ENCODE data around the gene RHBDD3. TPM values are rescaled to one million over a fixed set of nuclear protein-coding genes. Genes with fewer than 3 reads are reported as not detected.

Gene RHBDD3
- total RNA-seq, 1 donor from 2014 or later: 64.9 TPM

DNA sequence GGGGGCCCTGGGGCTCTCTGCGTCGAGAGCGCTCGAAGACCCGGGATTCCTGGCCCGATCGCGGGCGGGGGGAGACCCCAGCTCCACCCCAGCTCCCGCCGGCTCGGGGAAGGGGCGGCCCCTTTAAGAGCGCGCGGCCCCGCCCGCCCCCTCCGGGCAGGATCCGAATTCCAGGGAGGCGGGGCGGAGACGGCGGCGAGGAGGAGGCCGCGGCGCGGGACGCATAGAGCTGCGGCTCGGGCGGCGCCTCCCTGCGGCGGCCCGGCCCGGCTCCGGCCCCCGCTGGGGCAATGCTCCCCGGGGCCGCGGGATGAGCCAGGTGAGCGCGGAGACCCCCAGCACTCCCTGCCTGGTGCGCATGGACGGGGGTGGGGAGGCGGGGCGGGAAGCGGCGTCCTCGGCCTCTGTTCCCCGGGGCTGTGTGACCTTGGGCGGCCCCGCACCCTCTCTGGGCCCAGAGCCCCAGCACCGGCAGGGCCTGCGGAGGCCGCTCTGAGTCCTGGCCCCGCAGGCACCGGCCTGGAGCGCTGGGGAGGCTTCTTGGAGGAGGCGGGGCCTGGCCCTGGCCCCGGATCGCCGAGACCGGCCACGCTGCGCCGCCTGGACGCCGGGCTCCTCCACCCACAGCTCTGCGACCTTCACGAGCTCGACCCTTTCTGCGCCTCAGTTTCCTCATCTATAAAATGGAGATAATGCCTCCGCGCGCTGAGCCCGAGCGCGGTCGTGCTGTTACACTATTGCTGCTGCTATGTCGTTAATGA, 39.2 kb upstream of the RHBDD3 start:
- no peaks in the 10 kb centered on the region for H3K9me3 Mint-ChIP-seq
- TF ChIP-seq, protein P1, sequence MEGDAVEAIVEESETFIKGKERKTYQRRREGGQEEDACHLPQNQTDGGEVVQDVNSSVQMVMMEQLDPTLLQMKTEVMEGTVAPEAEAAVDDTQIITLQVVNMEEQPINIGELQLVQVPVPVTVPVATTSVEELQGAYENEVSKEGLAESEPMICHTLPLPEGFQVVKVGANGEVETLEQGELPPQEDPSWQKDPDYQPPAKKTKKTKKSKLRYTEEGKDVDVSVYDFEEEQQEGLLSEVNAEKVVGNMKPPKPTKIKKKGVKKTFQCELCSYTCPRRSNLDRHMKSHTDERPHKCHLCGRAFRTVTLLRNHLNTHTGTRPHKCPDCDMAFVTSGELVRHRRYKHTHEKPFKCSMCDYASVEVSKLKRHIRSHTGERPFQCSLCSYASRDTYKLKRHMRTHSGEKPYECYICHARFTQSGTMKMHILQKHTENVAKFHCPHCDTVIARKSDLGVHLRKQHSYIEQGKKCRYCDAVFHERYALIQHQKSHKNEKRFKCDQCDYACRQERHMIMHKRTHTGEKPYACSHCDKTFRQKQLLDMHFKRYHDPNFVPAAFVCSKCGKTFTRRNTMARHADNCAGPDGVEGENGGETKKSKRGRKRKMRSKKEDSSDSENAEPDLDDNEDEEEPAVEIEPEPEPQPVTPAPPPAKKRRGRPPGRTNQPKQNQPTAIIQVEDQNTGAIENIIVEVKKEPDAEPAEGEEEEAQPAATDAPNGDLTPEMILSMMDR (conservative IDR thresholded peaks at IDR 0.05): peak; percentile 11
- H3K4me3 Mint-ChIP-seq: peak overlapping the region; percentile 90
- peaks cover 12% of the 10 kb centered on the region for H3K4me1 Mint-ChIP-seq
- peak overlapping the region; percentile 75 for H3K27ac Mint-ChIP-seq (ENCODE audit: unreplicated experiment)
- peaks cover 5% of the 10 kb centered on the region for H3K27me3 Mint-ChIP-seq (ENCODE audit: low read depth)
- DNase-seq (ENCODE audit: low read depth, low spot score): peak; percentile 79
- no peaks in the 10 kb centered on the region for H3K36me3 Mint-ChIP-seq (ENCODE audit: low read depth)

DNA sequence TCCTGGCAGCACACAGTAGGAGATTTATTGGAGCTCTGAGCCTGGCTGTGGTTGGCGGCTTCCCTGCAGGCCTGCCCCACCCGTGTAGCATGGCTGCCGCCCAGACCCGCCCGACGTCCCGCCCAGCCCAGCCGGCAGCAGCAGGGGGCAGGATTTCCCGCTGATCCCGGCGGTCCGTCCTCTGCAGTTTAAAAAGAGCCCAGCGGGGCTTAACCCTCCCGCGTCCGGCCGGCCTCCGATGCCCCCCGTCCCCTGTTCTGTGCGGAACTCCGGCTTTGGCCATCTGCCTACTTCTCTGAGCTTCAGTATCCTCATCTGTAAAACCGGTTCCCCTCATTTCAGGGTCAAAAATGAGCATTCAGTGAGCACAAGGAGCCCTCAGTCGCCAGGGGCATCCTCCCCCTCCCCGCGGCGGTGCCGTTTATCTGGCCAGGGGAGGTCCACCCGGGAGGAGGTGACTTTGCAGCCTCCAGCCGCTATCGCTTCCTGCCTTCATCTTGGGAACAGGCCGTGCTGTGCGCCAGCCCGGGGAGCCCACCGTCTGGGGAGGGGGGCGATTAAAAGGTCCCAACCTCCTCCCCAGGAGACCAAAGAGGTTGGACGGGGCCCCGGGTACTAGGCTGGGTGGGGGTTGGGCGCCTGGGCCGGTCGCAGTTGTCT, 38.5 kb upstream of the RHBDD3 start, which contains the start of gene GAS2L1:
TSS of gene GAS2L1 (plus strand) at position 476 of the 660 bp plus-strand sequence. CDS start 1,456 bp downstream, outside the sequence.
- peaks cover 8% of the 10 kb centered on the region for H3K27me3 Mint-ChIP-seq (ENCODE audit: low read depth)
- DNase-seq (ENCODE audit: low read depth, low spot score): peak; percentile 80
- H3K9me3 Mint-ChIP-seq: no peaks in the 10 kb centered on the region
- peak within 1 kb of the TSS; percentile 90 for H3K4me3 Mint-ChIP-seq
- H3K36me3 Mint-ChIP-seq (ENCODE audit: low read depth): no peaks in the 10 kb centered on the region
- peaks cover 12% of the 10 kb centered on the region for H3K4me1 Mint-ChIP-seq
- TF ChIP-seq, protein P1 (conservative IDR thresholded peaks at IDR 0.05): peak; percentile 66
- peak within 1 kb of the TSS; percentile 78 for H3K27ac Mint-ChIP-seq (ENCODE audit: unreplicated experiment)

DNA sequence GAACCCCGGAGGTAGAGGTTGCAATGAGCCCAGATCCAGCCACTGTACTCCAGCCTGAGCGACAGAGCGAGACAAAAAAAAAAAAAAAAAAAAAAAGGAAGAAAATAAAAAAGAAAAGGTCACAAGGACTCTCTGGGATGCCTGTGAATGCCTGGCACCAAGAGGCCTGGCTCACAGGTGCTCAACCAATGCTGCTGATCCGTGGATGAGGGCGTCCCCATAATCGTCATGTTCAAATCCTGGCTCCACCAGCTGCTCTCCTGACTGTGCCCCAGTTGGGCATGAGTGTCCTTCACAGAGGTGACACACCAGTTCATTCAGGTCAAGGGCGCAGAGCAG, 38.0 kb upstream of the RHBDD3 start:
- no peak for DNase-seq (ENCODE audit: low read depth, low spot score)
- Mint-ChIP-seq H3K36me3 (ENCODE audit: low read depth) (peaks cover 4% of the 10 kb centered on the region), H3K27ac (ENCODE audit: unreplicated experiment) (no peak overlapping the region), H3K4me1 (peaks cover 8% of the 10 kb centered on the region), H3K9me3 (no peaks in the 10 kb centered on the region), H3K27me3 (ENCODE audit: low read depth) (peaks cover 5% of the 10 kb centered on the region), H3K4me3 (peak overlapping the region; percentile 89)
- TF ChIP-seq, protein P1 (conservative IDR thresholded peaks at IDR 0.05): no peak

DNA sequence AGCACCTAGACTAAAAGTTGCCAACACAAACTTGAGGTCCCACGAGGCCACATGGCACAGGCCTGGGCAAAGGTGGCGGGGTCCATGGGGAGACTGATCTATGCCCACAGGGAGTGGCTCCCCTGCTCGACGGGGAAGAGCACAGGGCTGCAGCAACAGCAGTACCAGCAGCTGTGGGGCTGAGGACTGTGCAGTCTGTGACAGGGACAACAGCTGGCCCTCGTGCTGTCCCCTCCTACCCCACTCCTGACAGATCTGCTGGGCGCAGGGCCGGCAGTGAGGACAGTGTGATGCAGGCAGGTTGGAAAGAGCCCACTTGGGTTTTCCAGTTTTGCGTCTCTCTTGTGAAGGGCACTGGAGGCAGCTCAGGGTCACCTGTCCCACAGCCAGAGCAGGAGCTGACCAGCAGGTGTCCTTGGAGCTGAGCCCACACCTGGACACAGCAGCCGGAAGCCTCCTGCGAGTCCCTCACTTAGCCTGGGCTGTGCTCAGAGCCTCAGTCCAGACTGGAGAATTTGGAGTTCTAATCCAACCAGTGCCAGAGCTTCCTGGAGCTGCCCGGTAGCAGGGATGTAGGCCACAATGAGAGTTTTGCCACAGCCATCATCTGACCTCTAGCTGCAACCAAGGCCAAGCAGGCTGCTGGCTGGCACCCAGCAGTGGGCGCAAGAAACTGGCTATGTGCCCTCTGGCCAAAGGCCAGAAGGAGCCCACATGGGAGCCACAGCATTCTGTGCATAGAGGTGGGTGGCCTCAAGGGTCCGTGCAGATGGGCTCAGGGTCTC, 35.1 kb upstream of the RHBDD3 start:
- H3K4me1 Mint-ChIP-seq: peaks cover 8% of the 10 kb centered on the region
- no peak for DNase-seq (ENCODE audit: low read depth, low spot score)
- no peaks in the 10 kb centered on the region for H3K9me3 Mint-ChIP-seq
- H3K36me3 Mint-ChIP-seq (ENCODE audit: low read depth): peaks cover 20% of the 10 kb centered on the region
- H3K4me3 Mint-ChIP-seq: peak overlapping the region; percentile 72
- H3K27ac Mint-ChIP-seq (ENCODE audit: unreplicated experiment): peak overlapping the region; percentile 57
- TF ChIP-seq, protein P1 (conservative IDR thresholded peaks at IDR 0.05): no peak
- peaks cover 5% of the 10 kb centered on the region for H3K27me3 Mint-ChIP-seq (ENCODE audit: low read depth)

DNA sequence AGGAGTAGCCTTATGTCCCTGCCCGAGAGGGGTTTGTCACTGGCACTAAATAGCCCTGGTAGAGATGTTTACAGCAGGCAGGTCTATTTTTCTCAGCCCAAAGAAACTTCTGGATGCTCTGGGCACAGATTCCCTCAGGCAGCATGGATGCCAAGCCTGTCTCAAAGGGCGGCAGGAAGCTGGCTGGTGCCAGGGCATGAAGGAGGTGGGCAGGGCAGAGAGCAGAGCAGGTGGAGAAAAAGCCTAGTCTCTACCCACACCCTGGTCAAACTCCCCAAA, 34.6 kb upstream of the RHBDD3 start:
- Mint-ChIP-seq H3K4me3 (peak overlapping the region; percentile 54), H3K27ac (ENCODE audit: unreplicated experiment) (no peak overlapping the region), H3K4me1 (peaks cover 5% of the 10 kb centered on the region), H3K27me3 (ENCODE audit: low read depth) (peaks cover 5% of the 10 kb centered on the region), H3K9me3 (no peaks in the 10 kb centered on the region), H3K36me3 (ENCODE audit: low read depth) (peaks cover 25% of the 10 kb centered on the region)
- TF ChIP-seq, protein P1 (conservative IDR thresholded peaks at IDR 0.05): no peak
- no peak for DNase-seq (ENCODE audit: low read depth, low spot score)

All from neural crest cell (in vitro differentiated cells).